Hematopoietic multipotent progenitor cell treated with erythropoietin and hydrocortisone succinate and interleukin-3 and kit ligand, for 6 days (in vitro differentiated cells): ENCODE measurements around the gene RUNX1.

Experiments used
- DNase-seq: peaks from one replicate; pipeline ENCODE4 v3.0.0-alpha.2; 2015

RUNX1 gene

DNA sequence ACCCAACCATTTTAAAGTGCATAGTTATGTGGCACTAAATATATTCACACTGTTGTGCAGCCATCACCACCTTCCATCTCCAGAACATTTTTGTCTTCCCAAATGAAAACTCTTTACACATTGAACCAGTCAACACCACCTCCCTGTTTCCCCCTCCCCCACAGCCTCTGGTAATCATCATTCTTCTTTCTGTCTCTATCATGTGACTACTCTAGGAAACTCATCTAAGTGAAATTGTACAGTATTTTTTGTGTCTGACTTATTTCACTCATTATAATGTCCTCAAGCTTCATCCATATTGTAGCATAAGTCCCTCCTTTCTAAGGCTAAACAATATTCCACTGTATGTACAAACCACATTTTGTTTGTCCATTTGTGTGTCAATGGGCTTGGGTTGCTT is 128.0 kb downstream of the RUNX1 start:
- no peak for DNase-seq

DNA sequence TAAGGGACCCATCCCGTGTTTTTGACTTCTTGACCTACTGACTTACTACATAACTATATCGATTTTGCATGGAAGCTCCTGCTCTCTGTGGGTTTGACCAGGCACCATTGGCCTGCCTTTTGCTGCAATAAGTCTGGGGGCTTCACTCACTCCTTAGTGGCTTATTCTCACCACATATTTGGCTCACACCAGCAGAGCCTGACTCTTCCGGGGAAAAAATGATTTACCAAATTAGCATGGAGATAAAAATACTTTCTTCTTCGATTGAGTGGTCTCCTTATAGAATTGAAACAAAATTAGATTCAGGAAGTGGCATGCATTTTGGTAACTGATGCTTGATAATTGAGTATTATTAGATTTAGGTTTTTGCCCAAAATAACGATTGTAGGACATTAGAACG is 129.7 kb downstream of the RUNX1 start:
- no peak for DNase-seq

DNA sequence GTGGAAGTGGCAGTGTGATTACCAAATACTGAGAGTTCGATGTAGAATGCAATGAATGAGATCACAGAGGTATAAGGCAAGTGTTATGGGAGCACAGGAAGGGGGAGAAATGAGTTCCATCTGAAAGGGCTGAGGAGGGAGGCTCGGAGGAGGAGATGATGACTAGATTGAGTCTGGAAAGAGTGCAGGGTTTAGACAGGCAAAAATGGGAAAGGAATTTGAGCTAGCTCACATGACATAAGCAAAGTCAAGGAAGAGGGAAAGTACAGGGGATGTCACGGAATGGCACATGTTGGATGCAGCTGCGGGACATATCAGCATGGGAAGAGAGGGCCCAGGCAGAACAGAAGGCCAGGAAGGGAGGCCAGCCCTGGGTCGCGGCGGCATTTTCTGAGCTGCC is 132.7 kb downstream of the RUNX1 start:
- DNase-seq, result no peak

DNA sequence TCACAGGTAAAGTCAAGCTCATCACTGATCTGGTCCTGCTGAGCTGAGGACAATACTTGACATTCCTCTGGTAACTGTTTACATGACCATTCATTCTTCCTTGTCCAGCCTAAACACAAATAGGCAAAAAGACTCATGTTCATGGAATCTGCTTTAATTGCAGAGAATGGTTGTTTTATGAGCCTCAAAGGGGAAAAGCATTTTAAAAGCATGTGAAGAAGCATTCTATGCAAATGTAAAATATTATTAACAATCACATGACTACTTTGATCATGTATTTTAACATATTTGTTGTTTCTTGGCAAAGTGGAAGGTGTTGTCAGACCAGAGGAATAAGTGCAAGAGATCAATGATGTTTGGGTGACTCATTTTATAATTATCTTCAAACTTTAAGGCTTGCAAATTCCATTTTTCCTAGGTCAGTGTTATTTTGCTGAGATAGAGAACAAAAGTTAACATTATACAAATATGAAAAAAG is 133.7 kb downstream of the RUNX1 start:
- no peak for DNase-seq

DNA sequence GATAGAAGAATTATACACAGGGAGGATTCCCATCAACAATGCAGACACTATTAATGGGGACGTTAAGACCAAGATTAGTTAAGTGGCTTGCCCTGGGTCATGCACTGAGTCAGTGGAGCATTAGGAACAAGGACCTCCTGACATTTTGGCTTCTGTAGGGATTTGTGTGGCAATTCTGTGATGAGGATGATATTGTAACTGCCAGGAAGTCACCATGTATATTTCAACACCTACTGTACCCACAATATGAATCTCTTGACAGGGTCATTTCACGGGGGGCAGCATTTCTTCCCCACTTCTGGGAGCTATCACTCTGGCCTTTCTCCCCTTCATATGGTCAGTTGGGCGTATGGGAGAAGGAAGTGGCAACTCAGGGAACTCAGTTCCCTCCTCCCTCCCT is 134.9 kb downstream of the RUNX1 start:
- no peak for DNase-seq

GRCh38 chr21:34913811-34914210 is 135.3 kb downstream of the RUNX1 start:
- no peak for DNase-seq

DNA sequence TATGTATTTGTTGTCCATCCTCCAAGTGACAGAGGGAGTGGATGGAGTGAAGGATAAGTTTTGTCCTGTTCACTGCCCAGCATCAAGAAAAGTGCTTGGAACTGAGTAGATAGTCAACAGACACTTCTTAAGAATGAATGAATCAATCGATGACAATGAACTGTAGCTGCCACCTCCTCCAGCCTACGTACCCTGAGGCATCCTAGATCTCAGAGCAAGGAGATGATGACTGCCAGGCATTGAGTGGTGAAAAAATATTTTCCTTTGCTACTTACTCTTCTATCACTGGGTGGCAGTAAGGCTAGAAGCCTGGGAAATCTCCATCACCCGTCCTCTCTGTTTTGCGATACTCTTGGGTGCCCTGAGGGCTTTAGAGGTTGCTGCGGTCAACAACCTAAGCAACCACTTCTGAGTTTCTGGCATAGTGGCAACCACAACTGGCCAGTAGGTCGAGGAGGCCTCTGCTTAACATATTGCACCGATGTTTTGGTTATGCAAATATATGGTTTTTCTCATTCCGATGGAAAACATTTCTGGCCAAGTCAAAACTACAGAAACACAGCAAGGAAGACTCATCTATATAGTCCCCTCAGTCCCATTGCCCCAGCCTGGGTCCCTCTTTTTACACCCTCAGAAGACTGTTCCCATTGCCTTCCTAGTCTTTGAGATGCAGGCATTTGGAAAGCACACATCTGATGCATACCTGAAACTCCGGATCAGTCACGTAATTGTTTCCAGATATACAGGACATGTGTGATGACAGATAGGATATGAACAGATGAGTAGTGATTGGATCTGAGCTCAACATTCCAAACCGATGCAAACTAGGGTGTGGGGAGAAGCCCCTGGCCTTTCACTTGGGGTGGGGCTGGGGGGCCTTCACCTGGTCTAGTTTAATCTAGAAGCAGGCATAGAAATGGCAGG is 136.8 kb downstream of the RUNX1 start:
- peak; percentile 43 for DNase-seq

DNA sequence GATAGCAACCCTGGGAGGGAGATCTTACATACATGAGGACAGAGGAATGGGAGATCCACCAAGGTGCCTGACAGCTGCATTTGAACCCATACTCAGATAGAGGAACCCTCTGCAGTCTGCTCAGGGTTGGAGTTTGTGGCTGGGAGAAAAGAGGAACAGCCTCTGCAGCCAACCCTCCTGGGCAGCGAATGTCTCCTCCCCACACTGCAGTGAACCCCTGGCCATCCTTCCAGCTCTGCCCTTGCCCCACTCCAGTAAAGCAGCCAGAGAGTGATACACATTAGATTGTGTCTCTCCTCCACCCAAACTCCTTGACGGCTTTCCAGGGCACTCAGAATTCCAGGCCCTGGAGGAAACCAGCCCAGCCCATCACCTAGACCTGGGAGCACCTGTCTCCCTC is 137.7 kb downstream of the RUNX1 start:
- peak; percentile 77 for DNase-seq

DNA sequence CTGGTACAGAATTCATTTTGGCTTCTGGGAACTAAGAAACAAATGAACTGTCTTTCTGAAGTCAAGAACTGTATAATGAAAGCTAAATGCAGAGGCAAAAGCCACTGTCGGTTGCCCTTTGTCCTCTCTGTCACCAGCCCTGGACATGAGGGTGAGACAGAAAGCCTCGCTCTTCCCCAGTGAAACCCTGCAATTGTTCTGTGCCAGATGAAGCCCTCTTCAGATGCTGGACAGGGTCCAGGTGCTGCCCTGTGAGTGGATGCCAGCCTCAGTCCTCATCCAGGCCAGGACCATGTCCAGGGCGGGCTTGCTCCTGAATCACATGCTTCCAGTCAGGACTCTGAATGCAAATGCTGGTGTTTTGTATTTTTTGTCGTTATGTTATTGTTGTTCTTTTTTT is 138.7 kb downstream of the RUNX1 start:
- DNase-seq, result no peak

- peak; percentile 59 for DNase-seq
Observed at GRCh38 chr21:34909492-34910292, 139.4 kb downstream of the RUNX1 start.

DNA sequence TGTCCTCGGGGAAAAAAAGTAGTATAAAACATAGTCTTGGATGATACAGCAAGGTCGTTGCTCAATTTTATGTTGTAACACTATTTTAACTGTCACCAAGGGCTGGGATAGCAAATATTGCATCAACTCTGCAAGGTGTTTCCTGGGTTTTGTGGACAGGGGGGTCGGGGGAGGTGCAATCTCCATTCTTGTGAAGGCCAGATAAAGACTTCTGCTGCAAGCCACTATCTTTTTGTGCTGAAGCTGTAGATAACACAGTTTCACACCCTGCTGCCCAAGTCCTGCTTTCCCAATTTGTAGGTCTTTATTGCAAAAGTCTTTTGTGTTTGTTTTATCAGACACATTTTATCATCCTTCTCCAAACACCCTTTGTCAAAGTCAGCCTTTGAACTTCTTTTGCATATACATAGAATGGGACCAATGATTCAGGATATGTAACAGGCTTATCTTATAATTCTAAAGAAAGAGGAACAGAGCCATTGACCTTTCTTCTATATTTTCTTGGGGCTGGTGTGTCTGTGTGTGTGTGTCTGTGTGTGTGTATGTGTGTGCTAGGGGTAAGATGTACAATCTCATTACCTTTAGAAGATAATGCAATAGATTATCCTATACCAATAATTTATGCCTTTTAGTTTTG is 140.6 kb downstream of the RUNX1 start:
- DNase-seq, result peak; percentile 99

DNA sequence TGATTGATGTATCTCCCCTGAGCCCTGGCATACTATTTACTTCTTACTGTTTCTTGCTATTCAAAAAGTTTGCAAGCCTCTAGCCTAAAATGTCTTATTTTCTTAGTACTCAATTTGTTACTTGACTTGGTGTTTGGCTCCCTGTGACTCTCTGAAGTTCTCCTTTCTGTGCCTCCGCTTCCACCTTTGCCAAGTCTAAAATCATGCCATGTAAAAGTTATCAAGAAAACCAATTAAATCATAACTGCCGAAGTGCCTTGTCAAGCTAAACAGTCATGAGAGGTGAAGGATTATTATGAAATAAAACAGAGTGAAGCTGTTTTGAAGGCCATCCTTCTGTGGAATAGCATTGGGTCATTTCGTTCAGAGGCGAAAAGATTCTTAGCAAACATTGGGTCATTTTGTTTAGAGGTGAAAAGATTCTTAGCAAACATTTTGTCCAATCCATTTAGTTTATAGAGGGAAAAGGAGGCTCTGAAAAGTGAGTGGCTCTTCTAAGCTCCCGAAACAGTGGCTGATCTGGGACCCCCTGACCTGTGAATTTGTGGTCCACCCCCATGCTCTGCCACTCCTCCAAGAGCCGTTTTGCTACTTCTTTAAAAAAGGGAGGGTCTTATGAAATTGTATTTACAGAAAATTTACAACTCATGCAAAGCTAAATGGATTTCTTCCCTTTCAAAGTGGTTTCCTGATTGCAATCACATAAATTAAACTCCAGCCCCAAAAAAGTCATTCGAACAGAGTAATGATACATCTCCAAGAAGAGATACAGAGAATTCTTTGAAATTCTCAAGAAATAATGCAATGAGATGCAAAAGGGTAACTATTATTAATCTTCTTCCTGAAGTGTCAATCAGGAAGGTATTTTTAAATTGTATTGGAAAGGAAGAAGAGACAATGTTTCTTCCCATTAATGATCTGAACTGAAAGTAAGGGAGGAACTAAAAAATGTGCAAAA is 141.4 kb downstream of the RUNX1 start:
- peak; percentile 70 for DNase-seq

DNA sequence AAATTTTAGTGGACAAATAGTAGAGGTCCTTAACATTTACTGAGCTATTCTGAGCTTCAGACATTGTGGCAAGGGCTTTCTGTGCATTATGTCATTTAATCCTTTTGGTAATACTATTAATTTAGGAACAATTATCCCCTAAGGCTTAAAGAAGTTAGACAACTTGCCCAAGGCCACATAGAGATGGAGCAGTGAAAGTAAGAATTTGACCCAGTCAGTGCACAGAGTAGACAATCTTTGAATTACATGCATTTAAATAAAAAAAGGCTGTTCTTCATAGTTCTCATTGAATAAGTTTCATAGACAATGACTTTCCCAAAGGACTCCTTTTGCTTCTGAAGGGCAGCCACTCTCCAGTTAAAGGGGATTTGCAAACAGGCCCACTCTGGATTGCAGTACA is 142.7 kb downstream of the RUNX1 start:
- no peak for DNase-seq

GRCh38 chr21:34905218-34905537 is 143.9 kb downstream of the RUNX1 start:
- DNase-seq, result no peak

- DNase-seq, result no peak
Observed at GRCh38 chr21:34904526-34905217, 144.4 kb downstream of the RUNX1 start.

GRCh38 chr21:34900376-34900775 is 148.7 kb downstream of the RUNX1 start:
- DNase-seq, result no peak

DNA sequence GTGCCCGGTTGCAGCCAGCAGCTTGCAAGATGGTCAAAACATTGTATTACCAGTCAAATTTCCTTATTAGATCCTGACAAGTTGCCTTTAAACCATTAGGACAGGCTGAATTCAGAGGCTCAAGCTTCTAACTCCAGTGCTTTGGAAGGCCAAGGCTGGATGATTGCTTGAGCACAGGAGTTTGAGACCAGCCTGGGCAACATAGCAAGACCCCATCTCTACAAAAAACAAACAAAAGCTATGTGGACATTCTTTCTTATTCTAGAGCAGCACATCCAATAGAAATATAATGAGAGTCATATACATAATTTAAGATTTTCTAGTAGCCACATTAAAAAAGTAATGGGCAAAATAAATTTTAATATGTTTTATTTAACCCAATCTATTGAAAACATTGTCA is 149.3 kb downstream of the RUNX1 start:
- DNase-seq, result no peak

GRCh38 chr21:34899302-34899701 is 149.8 kb downstream of the RUNX1 start:
- DNase-seq, result no peak

- no peak for DNase-seq
Observed at GRCh38 chr21:34897828-34898227, 151.3 kb downstream of the RUNX1 start.

GRCh38 chr21:34894401-34894800 is 154.7 kb downstream of the RUNX1 start:
- no peak for DNase-seq

DNA sequence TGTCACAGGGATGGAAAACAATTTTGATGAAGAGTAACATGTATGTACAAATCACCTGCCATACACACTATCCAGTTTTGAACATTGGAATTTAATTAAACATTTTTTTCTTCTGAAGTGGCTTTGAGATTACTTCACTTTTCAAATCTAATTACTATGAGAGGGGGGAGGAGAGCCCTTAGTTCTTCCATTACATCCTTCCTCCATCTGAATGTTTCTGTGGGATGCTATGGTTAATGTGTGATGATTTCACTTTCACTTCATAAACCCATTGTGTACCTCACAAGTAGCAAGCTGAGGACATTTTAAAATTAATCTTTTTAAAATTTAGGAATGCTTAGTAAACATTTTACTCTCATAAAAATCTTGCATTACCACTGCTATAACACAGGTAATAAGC is 156.9 kb downstream of the RUNX1 start:
- DNase-seq, result peak; percentile 56

DNA sequence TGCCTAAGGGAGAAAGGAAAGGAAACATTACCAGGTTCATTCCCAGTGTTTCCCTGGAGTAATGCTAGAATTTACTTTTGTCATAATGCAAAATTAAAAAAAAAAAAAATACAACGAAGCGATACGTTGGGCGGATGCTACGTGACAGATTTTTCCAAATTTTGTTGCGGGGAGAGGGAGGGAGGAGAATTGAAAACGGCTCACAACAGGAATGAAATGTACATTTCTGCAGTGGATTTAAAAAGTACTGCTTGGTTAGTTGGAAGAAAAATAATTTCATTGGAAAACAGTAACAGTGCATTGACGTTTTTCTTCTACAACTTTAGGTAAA is 157.5 kb downstream of the RUNX1 start:
- no peak for DNase-seq
